ENCODE data around the gene SLC2A13.
A peak's percentile ranks its signal among the peaks of the same experiment; 100 is the strongest.
"Not testable (repeated sequence)": the region's sequence is repeated elsewhere in the genome, so short reads cannot be mapped to it uniquely, and the experiment has no call there.

SLC2A13 gene

GRCh38 chr12:39798429-39798828 is 307.5 kb downstream of the SLC2A13 start:
- DNase-seq: no peak

- no peak for DNase-seq
Observed at GRCh38 chr12:39795481-39795880, 310.4 kb downstream of the SLC2A13 start.

GRCh38 chr12:39792938-39793337 is 312.9 kb downstream of the SLC2A13 start:
- DNase-seq: no peak

GRCh38 chr12:39788239-39788638 is 317.6 kb downstream of the SLC2A13 start:
- no peak for DNase-seq

- not testable (repeated sequence) for DNase-seq
Observed at GRCh38 chr12:39785814-39786213, 320.1 kb downstream of the SLC2A13 start.

- no peak for DNase-seq
Observed at GRCh38 chr12:39782026-39782545, 323.8 kb downstream of the SLC2A13 start.

GRCh38 chr12:39780913-39781446 is 324.9 kb downstream of the SLC2A13 start:
- no peak for DNase-seq

GRCh38 chr12:39780411-39780912 is 325.4 kb downstream of the SLC2A13 start:
- DNase-seq: no peak

GRCh38 chr12:39779768-39780340 is 326.0 kb downstream of the SLC2A13 start:
- DNase-seq: no peak

- DNase-seq: no peak
Observed at GRCh38 chr12:39777465-39777864, 328.4 kb downstream of the SLC2A13 start.

- no peak for DNase-seq
Observed at GRCh38 chr12:39773266-39773665, 332.6 kb downstream of the SLC2A13 start.

- DNase-seq: no peak
Observed at GRCh38 chr12:39772821-39773259, 333.0 kb downstream of the SLC2A13 start.

- DNase-seq: no peak
Observed at GRCh38 chr12:39771456-39771855, 334.4 kb downstream of the SLC2A13 start.

- peak; percentile 36 for DNase-seq
Observed at GRCh38 chr12:39764944-39765560, 340.8 kb downstream of the SLC2A13 start.

- DNase-seq: no peak
Observed at GRCh38 chr12:39763890-39764169, 342.1 kb downstream of the SLC2A13 start.

- DNase-seq: no peak
Observed at GRCh38 chr12:39763071-39763889, 342.6 kb downstream of the SLC2A13 start.

GRCh38 chr12:39755478-39755877 is 350.4 kb downstream of the SLC2A13 start:
- no peak for DNase-seq

- no peak for DNase-seq
Observed at GRCh38 chr12:39752482-39753137, 353.3 kb downstream of the SLC2A13 start.

- DNase-seq: not testable (repeated sequence)
Observed at GRCh38 chr12:39746151-39746550, 359.7 kb downstream of the SLC2A13 start.

- no peak for DNase-seq
Observed at GRCh38 chr12:39743655-39744054, 362.2 kb downstream of the SLC2A13 start.

- DNase-seq: no peak
Observed at GRCh38 chr12:39736406-39736805, 369.5 kb downstream of the SLC2A13 start.

- no peak for DNase-seq
Observed at GRCh38 chr12:39723831-39724230, 382.1 kb downstream of the SLC2A13 start.

GRCh38 chr12:39722504-39722903 is 383.4 kb downstream of the SLC2A13 start:
- no peak for DNase-seq

All from NCI-H1092 treated with DMSO at 0.1 percent for 48 hours (cell line).